Osteocyte (in vitro differentiated cells): Measurements from ENCODE around the gene JSRP1. TPM values are rescaled to one million over a fixed set of nuclear protein-coding genes. Genes with fewer than 3 reads are reported as not detected.

Source experiments
- DNase-seq: peaks from one replicate; pipeline ENCODE4 v3.0.0; 2021; ENCODE audit warnings: mixed read lengths; ENCODE audit not compliant: unreplicated experiment; ENCODE audit errors: extremely low spot score
- H3K27ac Mint-ChIP-seq: one replicate; pipeline ENCODE4 v1.8.0; 2021; ENCODE audit warnings: mild to moderate bottlenecking, mixed read lengths; ENCODE audit not compliant: unreplicated experiment
- H3K27me3 Mint-ChIP-seq: one replicate; pipeline ENCODE4 v1.8.0; 2021; ENCODE audit warnings: mixed read lengths; ENCODE audit not compliant: unreplicated experiment
- H3K36me3 Mint-ChIP-seq: one replicate; pipeline ENCODE4 v1.8.0; 2021; ENCODE audit warnings: mixed read lengths; ENCODE audit not compliant: unreplicated experiment
- H3K4me1 Mint-ChIP-seq: one replicate; pipeline ENCODE4 v1.8.0; 2021; ENCODE audit warnings: mixed read lengths; ENCODE audit not compliant: unreplicated experiment
- H3K4me3 Mint-ChIP-seq: one replicate; pipeline ENCODE4 v1.8.0; 2021; ENCODE audit warnings: mild to moderate bottlenecking, moderate library complexity, mixed read lengths; ENCODE audit not compliant: unreplicated experiment
- H3K9me3 Mint-ChIP-seq: one replicate; pipeline ENCODE4 v1.8.0; 2021; ENCODE audit warnings: mixed read lengths; ENCODE audit not compliant: unreplicated experiment
- total RNA-seq: library from RNA; stranded (reverse); gene quantifications from 2 replicates; pipeline ENCODE4 v1.2.1, GENCODE V29; 2021
- TF ChIP-seq, protein P1 (sequence below): fragments of 200-600 bp; sonication (generic); IDR thresholded peaks from 2 replicates; pipeline ENCODE4 v1.5.0; 2021; ENCODE audit warnings: antibody characterized with exemption, mild to moderate bottlenecking, moderate library complexity

JSRP1 gene
- total RNA-seq, 1 donor from 2014 or later = not detected

DNA sequence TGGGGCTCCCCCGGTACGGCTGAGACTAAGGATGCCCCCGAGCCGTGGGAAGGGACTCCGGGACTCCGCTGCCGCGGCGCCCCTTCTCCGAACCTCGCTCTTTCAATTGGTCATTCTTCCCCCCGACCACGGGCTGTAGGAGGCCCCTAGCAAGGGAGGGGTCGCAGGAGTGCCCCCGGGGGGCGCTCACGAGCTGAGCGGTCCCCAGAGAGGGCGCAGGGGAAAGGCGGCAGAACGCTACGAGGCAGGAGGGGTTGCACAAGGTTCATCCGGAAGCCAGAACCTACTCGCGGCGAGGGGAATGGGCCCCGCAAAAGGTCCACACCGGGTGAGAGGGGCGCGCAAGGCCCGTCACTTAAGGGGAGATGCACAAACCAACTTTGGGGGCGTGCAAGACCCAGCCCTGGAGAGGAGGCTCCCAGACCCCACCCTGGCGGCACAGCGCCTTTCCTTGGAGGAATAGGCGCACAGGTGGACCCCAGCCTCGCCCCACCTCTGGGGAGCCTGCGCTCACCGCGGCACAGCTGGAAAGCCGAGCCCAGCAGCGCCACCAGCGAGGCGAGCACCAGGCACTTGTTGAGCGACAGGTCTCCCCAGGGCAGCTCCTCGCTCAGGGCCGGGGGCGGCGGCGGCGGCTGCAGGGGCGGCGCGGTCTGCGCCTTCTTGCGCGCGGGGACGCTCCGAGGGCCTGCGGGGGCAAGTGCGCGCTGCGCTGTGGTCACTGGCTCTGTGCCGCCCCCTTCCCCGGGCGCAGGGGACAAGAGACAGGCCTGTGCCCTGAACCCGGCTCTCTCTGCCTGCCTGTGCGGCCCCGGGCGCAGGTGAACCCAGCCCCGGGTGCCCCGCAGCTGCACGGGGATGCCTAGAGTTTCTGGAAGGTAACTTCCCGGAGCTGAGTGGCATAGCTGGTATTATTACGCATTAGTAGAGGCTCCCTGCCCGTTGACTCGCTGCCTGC, 2.8 kb downstream of the JSRP1 start:
- TF ChIP-seq, protein P1, sequence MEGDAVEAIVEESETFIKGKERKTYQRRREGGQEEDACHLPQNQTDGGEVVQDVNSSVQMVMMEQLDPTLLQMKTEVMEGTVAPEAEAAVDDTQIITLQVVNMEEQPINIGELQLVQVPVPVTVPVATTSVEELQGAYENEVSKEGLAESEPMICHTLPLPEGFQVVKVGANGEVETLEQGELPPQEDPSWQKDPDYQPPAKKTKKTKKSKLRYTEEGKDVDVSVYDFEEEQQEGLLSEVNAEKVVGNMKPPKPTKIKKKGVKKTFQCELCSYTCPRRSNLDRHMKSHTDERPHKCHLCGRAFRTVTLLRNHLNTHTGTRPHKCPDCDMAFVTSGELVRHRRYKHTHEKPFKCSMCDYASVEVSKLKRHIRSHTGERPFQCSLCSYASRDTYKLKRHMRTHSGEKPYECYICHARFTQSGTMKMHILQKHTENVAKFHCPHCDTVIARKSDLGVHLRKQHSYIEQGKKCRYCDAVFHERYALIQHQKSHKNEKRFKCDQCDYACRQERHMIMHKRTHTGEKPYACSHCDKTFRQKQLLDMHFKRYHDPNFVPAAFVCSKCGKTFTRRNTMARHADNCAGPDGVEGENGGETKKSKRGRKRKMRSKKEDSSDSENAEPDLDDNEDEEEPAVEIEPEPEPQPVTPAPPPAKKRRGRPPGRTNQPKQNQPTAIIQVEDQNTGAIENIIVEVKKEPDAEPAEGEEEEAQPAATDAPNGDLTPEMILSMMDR = peak; percentile 30
- H3K36me3 Mint-ChIP-seq = no peaks in the 10 kb centered on the region
- H3K4me1 Mint-ChIP-seq = peaks cover 6% of the 10 kb centered on the region
- no peak for DNase-seq
- no peaks in the 10 kb centered on the region for H3K27me3 Mint-ChIP-seq
- H3K27ac Mint-ChIP-seq = no peak overlapping the region
- no peak overlapping the region for H3K4me3 Mint-ChIP-seq
- H3K9me3 Mint-ChIP-seq = no peaks in the 10 kb centered on the region

DNA sequence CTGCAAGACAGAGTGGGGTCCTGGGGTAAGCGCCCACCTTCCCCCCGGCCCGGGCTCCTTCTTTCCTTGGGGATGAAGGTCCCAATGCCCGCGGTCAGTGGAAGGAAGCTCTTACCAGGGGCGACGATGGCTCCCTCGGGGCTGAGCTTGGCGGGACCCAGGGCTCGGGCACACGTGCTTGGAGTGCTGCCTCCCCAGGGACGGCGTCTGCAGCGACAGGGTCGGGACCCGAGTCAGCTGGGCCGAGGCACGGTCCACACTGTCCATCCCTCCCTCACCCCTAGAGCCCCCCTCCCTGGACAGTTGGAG, 3.5 kb downstream of the JSRP1 start:
- Mint-ChIP-seq H3K9me3 (no peaks in the 10 kb centered on the region), H3K4me1 (peaks cover 6% of the 10 kb centered on the region), H3K27ac (no peak overlapping the region), H3K27me3 (no peaks in the 10 kb centered on the region), H3K36me3 (no peaks in the 10 kb centered on the region), H3K4me3 (no peak overlapping the region)
- DNase-seq = no peak
- TF ChIP-seq, protein P1 = no peak

DNA sequence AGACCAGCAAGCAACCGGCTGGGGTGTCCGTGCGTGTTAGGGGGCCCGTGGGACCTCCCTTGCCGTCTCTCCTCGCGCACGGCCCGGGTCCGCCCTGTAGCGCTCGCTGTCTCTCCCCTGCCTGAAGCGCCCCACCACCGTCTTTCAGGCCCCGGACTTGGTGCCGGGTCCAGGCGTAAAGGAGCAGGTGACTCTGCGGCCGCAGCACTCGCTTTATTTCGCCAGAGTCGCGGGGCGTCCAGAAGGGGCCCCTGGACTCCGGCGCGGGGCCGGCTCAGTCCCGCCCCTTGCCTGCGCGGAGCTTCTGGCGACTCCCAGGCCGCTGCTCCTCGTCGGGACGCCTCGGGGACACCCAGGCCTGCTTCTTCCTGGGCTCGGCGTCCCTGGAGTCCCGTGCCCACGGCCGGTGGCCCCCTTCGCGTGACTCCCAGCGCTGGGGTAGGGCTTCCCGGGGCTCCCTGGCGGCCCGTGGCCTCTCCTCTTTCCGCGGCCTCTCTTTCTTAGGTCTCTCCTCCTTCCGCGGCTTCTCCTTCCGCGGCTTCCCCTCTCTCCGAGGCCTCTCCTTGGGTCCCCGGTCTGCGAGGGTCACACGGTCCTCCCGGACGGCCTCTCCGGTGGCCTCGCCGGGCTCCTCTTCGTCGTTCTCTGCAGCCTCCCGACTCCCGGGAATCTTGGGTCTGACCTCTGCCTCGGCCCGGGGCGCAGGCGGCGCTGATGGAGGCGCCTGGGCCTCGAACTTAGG, 4.0 kb downstream of the JSRP1 start:
- TF ChIP-seq, protein P1 = no peak
- H3K4me3 Mint-ChIP-seq = no peak overlapping the region
- H3K4me1 Mint-ChIP-seq = peaks cover 6% of the 10 kb centered on the region
- H3K27me3 Mint-ChIP-seq = no peaks in the 10 kb centered on the region
- H3K27ac Mint-ChIP-seq = no peak overlapping the region
- no peaks in the 10 kb centered on the region for H3K36me3 Mint-ChIP-seq
- DNase-seq = no peak
- no peaks in the 10 kb centered on the region for H3K9me3 Mint-ChIP-seq

DNA sequence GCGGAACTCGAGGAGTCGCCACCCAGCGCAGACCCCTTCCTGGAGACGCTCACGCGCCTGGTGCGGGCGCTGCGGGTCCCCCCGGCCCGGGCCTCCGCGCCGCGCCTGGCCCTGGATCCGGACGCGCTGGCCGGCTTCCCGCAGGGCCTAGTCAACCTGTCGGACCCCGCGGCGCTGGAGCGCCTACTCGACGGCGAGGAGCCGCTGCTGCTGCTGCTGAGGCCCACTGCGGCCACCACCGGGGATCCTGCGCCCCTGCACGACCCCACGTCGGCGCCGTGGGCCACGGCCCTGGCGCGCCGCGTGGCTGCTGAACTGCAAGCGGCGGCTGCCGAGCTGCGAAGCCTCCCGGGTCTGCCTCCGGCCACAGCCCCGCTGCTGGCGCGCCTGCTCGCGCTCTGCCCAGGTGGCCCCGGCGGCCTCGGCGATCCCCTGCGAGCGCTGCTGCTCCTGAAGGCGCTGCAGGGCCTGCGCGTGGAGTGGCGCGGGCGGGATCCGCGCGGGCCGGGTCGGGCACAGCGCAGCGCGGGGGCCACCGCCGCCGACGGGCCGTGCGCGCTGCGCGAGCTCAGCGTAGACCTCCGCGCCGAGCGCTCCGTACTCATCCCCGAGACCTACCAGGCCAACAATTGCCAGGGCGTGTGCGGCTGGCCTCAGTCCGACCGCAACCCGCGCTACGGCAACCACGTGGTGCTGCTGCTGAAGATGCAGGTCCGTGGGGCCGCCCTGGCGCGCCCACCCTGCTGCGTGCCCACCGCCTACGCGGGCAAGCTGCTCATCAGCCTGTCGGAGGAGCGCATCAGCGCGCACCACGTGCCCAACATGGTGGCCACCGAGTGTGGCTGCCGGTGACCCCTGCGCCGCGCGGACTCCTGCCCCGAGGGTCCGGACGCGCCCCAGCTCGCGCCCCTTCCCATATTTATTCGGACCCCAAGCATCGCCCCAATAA, 4.8 kb downstream of the JSRP1 start:
- TF ChIP-seq, protein P1 = no peak
- Mint-ChIP-seq H3K27ac (no peak overlapping the region), H3K9me3 (no peaks in the 10 kb centered on the region), H3K4me1 (peaks cover 6% of the 10 kb centered on the region), H3K4me3 (no peak overlapping the region), H3K36me3 (no peaks in the 10 kb centered on the region), H3K27me3 (no peaks in the 10 kb centered on the region)
- no peak for DNase-seq
